ENCODE measurements around the gene UBTD1. TPM values are rescaled to one million over a fixed set of nuclear protein-coding genes. Genes with fewer than 3 reads are reported as not detected.

The UBTD1 gene
- total and polyA plus RNA-seq, 8 donors: 16.6 to 41.0 (median 20.6) TPM

DNA sequence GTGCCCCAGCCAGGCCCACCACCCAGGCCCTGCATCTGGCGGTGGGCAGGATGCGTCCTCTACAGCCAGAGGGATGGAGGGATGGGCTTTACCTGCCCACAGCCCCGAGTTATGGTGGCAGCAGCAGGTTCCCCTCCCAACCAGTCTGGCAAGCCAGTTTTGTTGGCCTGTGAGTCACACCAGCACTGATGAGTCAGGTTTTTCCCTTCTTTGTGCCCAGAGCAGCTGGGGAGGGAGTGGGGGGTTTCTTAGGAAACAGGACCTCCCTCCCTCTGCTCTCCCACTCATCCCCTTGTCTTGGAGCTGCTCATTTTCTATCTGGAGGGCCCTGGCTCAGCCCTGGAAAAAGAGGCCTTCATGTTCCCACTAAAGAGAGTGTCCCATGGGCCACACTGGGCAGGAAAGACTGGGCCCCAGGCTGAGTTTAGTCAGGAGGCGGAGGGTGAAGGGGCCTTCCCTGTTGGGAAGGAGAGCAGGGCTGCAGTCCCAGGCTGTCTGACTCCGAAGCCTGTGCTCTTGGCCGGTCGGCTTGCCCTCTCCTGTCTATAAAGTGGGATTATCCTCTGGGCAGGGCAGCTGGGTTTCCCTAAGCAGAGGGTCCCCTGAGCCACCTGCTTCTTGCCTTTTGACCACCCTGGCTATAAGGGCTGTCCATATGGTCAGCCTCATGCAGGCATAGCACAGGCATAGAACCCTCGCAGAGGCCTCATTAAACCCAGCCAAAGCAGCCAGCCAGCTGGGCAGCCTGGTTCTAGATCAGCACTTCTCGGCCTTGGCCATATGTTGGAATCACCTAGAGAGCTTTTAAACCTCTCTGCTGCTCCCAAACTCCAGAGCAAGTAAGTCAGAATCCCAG, 43.7 kb downstream of the UBTD1 start:
- ATAC-seq (peak; percentile 79), DNase-seq (peak in 1 of 4 donors; percentile 81)
- intact Hi-C loops (cut with DNase I): no loop called here
- peak overlapping the region; percentile 87 to 92 for H3K27ac ChIP-seq
- TF ChIP-seq, protein P1, sequence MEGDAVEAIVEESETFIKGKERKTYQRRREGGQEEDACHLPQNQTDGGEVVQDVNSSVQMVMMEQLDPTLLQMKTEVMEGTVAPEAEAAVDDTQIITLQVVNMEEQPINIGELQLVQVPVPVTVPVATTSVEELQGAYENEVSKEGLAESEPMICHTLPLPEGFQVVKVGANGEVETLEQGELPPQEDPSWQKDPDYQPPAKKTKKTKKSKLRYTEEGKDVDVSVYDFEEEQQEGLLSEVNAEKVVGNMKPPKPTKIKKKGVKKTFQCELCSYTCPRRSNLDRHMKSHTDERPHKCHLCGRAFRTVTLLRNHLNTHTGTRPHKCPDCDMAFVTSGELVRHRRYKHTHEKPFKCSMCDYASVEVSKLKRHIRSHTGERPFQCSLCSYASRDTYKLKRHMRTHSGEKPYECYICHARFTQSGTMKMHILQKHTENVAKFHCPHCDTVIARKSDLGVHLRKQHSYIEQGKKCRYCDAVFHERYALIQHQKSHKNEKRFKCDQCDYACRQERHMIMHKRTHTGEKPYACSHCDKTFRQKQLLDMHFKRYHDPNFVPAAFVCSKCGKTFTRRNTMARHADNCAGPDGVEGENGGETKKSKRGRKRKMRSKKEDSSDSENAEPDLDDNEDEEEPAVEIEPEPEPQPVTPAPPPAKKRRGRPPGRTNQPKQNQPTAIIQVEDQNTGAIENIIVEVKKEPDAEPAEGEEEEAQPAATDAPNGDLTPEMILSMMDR (IDR thresholded peaks at IDR 0.05): no peak
- peaks cover 34 to 61% of the 10 kb centered on the region in 2 donors for H3K4me1 ChIP-seq
- no peaks in the 10 kb centered on the region for H3K27me3 ChIP-seq
- no peaks in the 10 kb centered on the region for H3K36me3 ChIP-seq
- no peaks in the 10 kb centered on the region for H3K9me3 ChIP-seq
- no peak overlapping the region for H3K4me3 ChIP-seq

DNA sequence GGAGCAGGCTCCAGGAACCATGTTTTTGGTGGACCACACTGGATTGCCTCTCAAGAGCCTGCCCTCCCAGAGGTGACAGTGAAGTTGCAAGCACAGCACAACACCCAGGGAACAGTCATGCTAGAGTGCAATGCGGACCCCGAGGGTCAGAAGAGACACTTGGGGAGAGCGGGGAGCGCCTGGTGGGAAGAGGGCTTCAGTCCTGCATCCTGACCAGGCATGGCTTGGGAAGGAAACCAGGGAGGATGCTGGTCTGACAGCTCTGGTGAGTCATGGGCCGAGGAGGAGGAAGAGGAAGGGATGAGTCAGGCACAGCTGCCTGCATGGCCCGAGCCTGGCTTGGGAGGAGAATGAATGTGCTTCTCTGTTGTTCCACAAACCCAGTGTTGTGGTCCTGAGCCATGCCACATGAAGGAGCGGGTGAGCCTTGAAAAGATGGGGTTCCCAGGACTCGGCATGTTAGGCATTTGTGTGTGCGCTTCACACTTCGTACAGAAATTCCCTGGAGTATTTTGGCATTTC, 44.4 kb downstream of the UBTD1 start:
- intact Hi-C loops (cut with DNase I): no loop called here
- peak in 2 of 4 donors; percentile 89 to 91 for DNase-seq
- Histone ChIP-seq H3K27me3 (no peaks in the 10 kb centered on the region), H3K27ac (peak overlapping the region; percentile 87 to 92), H3K36me3 (no peaks in the 10 kb centered on the region), H3K4me1 (peaks cover 34 to 66% of the 10 kb centered on the region in 2 donors), H3K9me3 (no peaks in the 10 kb centered on the region), H3K4me3 (no peak overlapping the region)
- ATAC-seq: peak; percentile 85
- TF ChIP-seq, protein P1 (IDR thresholded peaks at IDR 0.05): no peak

DNA sequence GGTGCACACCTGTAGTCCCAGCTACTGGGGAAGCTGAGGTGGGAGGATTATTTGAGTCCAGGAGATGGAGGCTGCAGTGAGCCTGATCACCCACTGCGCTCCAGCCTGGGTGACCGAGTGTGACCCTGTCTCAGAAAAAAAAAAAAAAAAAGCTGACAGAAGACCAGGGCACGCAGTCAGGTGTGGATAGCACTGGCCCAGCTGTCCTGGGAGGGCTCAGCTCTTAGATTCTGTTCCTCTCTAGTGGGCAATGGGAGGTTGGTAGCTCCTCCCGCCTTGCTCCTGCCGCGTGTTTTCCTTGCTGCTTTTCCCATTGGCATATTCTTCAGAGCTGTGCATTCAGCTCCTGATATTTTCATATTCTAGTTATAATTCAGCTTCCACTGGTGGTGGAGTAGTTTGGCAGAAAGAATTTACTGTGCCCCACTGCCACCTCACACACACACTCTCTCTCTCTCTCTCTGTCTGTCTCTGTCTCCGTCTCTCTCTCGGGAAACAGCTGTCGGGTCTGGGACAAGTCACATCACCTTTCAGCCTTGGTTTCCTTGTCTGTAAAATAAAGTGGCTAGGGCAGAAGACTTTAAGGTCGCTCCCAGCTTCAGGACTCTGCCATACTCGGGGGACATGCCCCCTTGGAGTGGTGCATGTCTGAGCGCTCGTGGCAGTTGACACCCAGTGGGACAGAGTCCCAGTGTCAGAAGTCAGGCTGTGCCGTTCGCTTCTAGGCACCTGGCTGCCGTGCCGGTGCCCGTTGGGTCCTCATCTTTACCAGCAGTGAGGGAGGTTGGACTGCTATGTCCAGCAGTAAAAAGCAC, 47.9 kb downstream of the UBTD1 start:
- Histone ChIP-seq H3K36me3 (no peaks in the 10 kb centered on the region), H3K9me3 (no peaks in the 10 kb centered on the region), H3K27ac (no peak overlapping the region), H3K4me3 (no peak overlapping the region), H3K27me3 (no peaks in the 10 kb centered on the region), H3K4me1 (peaks cover 24 to 50% of the 10 kb centered on the region in 2 donors)
- ATAC-seq (no peak), DNase-seq (peak in 1 of 4 donors; percentile 22)
- intact Hi-C loops (cut with DNase I): no loop called here
- TF ChIP-seq, protein P1 (IDR thresholded peaks at IDR 0.05): no peak

DNA sequence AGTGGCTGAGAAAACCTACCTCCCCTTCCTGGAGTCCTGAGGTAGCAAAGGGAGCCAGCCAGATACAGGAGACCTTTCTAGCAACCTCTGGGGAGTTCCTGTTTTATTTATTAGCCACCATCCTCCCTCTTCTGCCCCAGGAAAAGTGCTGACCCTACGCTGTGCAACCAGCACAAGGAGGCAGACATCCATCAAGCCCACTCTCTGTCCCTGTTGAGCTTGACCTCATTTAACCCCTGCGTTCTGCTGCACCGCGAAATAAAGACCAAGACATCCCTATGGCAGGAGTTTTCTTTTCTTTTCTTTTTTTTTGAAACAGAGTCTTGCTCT, 48.5 kb downstream of the UBTD1 start:
- DNase-seq (peak in 1 of 4 donors; percentile 23), ATAC-seq (no peak)
- TF ChIP-seq, protein P1 (IDR thresholded peaks at IDR 0.05): no peak
- H3K4me1 ChIP-seq: peaks cover 21 to 45% of the 10 kb centered on the region in 2 donors
- intact Hi-C loops (cut with DNase I): no loop called here
- H3K9me3 ChIP-seq: no peaks in the 10 kb centered on the region
- no peaks in the 10 kb centered on the region for H3K36me3 ChIP-seq
- no peak overlapping the region for H3K4me3 ChIP-seq
- H3K27me3 ChIP-seq: no peaks in the 10 kb centered on the region
- H3K27ac ChIP-seq: no peak overlapping the region

DNA sequence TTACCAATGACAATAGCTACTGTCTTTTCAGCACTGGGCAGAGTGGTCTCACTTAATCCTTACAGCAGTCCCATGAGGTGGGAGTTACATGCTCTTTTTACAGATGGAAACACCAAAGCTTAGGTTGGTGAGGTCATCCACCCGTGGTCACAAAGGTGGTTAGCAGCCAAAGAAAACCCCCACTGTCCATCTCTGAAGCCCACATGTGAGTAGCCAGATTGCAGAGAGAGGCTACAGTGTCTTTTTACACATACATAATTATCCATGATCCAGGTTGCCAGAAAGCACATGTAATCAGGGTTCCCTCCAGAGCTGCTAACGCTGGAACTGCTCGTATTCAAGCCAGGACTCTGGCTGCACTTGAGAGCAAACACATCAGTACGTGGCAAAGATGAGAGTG, 49.2 kb downstream of the UBTD1 start:
- DNase-seq (peak in 1 of 4 donors; percentile 7), ATAC-seq (no peak)
- Histone ChIP-seq H3K4me3 (no peak overlapping the region), H3K36me3 (no peaks in the 10 kb centered on the region), H3K27ac (no peak overlapping the region), H3K4me1 (peaks cover 13 to 37% of the 10 kb centered on the region in 2 donors), H3K27me3 (no peaks in the 10 kb centered on the region), H3K9me3 (no peaks in the 10 kb centered on the region)
- TF ChIP-seq, protein P1 (IDR thresholded peaks at IDR 0.05): no peak
- intact Hi-C loops (cut with DNase I): no loop called here

Data from left lung (tissue), 10 donors.